HepG2 (cell line): ENCODE results near the gene TBC1D20. TPM values are rescaled to one million over a fixed set of nuclear protein-coding genes. Genes with fewer than 3 reads are reported as not detected.

Experiments used
- GABPA ChIP-seq, 2 experiments: IDR thresholded peaks; 2 replicates each; pipeline ENCODE4 v1.6.1; 2011 to 2016; ENCODE audit warnings: low read depth in 2 of 2, low read length in 1 of 2, missing biosample characterization in 1 of 2, missing genetic modification characterization in 1 of 2
- KIAA2018 ChIP-seq: sonication (generic); formaldehyde crosslinking; IDR thresholded peaks from 2 replicates; pipeline ENCODE4 v1.5.0; 2020; ENCODE audit warnings: mild to moderate bottlenecking, missing genetic modification reagents, borderline replicate concordance
- KLF6 ChIP-seq: IDR thresholded peaks from 2 replicates; pipeline ENCODE4 v1.8.0; 2016; ENCODE audit warnings: missing biosample characterization, missing genetic modification reagents
- NAIF1 ChIP-seq: sonication (generic); formaldehyde crosslinking; IDR thresholded peaks from 2 replicates; pipeline ENCODE4 v1.5.0; 2020; ENCODE audit warnings: mild to moderate bottlenecking, missing genetic modification reagents, borderline replicate concordance
- NKX3-1 ChIP-seq: sonication (generic); formaldehyde crosslinking; IDR thresholded peaks from 2 replicates; pipeline ENCODE4 v1.5.0; 2020; ENCODE audit warnings: missing genetic modification reagents
- PRMT3 ChIP-seq: sonication (generic); formaldehyde crosslinking; IDR thresholded peaks from 2 replicates; pipeline ENCODE4 v1.8.1; 2022; ENCODE audit warnings: low read depth, mild to moderate bottlenecking, moderate library complexity, missing genetic modification reagents, borderline replicate concordance
- RARA ChIP-seq: IDR thresholded peaks from 2 replicates; pipeline ENCODE4 v1.6.1; 2016; ENCODE audit warnings: missing genetic modification reagents, missing compliant biosample characterization
- SIN3A ChIP-seq: IDR thresholded peaks from 2 replicates; pipeline ENCODE4 v1.6.1; 2011; ENCODE audit warnings: low read depth, mild to moderate bottlenecking, control low read depth, low read length, borderline replicate concordance
- STAT5B ChIP-seq: sonication (generic); formaldehyde crosslinking; IDR thresholded peaks from 2 replicates; pipeline ENCODE4 v1.4.0; 2020; ENCODE audit warnings: missing genetic modification reagents
- ZC3H4 ChIP-seq: sonication (generic); formaldehyde crosslinking; IDR thresholded peaks from 2 replicates; pipeline ENCODE4 v1.4.0; 2020; ENCODE audit warnings: missing genetic modification reagents, borderline replicate concordance
- ZNF230 ChIP-seq: sonication (generic); formaldehyde crosslinking; IDR thresholded peaks from 2 replicates; pipeline ENCODE4 v1.4.0; 2020; ENCODE audit warnings: mild to moderate bottlenecking, missing genetic modification reagents
- ZNF30 ChIP-seq: sonication (generic); formaldehyde crosslinking; IDR thresholded peaks from 2 replicates; pipeline ENCODE4 v1.5.0; 2020; ENCODE audit warnings: mild to moderate bottlenecking, missing genetic modification reagents
- ZNF317 ChIP-seq: sonication (generic); formaldehyde crosslinking; IDR thresholded peaks from 2 replicates; pipeline ENCODE4 v1.5.0; 2020; ENCODE audit warnings: mild to moderate bottlenecking, missing genetic modification reagents
- ZNF431 ChIP-seq: sonication (generic); formaldehyde crosslinking; IDR thresholded peaks from 2 replicates; pipeline ENCODE4 v1.9.0; 2022; ENCODE audit warnings: missing genetic modification reagents, low read depth, mild to moderate bottlenecking, borderline replicate concordance
- ZNF577 ChIP-seq: sonication (generic); formaldehyde crosslinking; IDR thresholded peaks from 2 replicates; pipeline ENCODE4 v1.4.0; 2020; ENCODE audit warnings: mild to moderate bottlenecking, low read depth, missing genetic modification reagents, borderline replicate concordance
- ZNF652 ChIP-seq: IDR thresholded peaks from 2 replicates; pipeline ENCODE4 v1.6.1; 2016; ENCODE audit warnings: low read depth, borderline replicate concordance
- polyA plus RNA-seq, 8 experiments: library from polyadenylated mRNA; depleted of rRNA in 3 of 8; stranded (reverse) in 7 of 8; unstranded in 1 of 8; fragments of >200 nt; fragmentation: Illumina TruSeq in 4 of 8; extraction: Trizol in 4 of 8; gene quantifications; 2 replicates each; pipeline versions ENCODE4 v1.2.1 to v1.2.3, GENCODE V29; 2011 to 2016; ENCODE audit warnings: low read depth in 4 of 8, missing spikeins in 1 of 8, mixed read lengths in 1 of 8; ENCODE audit not compliant: insufficient read depth in 1 of 8
- total RNA-seq, 5 experiments: library from RNA; depleted of rRNA; stranded (reverse); fragments of >200 nt; fragmentation: Illumina TruSeq; extraction: Trizol; gene quantifications; 2 replicates each; pipeline ENCODE4 v1.2.3, GENCODE V29; 2016; ENCODE audit warnings: low read depth in 1 of 5
- TF ChIP-seq, protein P1 (sequence below): sonication (generic); formaldehyde crosslinking; IDR thresholded peaks from 2 replicates; pipeline ENCODE4 v1.4.0; 2020; ENCODE audit warnings: missing genetic modification reagents
- TF ChIP-seq, protein P2 (sequence below): sonication (generic); formaldehyde crosslinking; IDR thresholded peaks from 2 replicates; pipeline ENCODE4 v1.8.1; 2023; ENCODE audit warnings: mild to moderate bottlenecking, missing genetic modification reagents

TBC1D20 gene
- total and polyA plus RNA-seq, 2 of the 13 experiments (the other 11 are each of a cell fraction or from before 2014, with no cell fraction given): 36.6 to 47.1 TPM

GRCh38 chr20:397432-398237 is 64.7 kb downstream of the TBC1D20 start (continued):
- TF ChIP-seq KIAA2018 (CRISPR knock-in tag): no peak
- no peak for TF ChIP-seq ZNF431
- TF ChIP-seq ZNF652 (CRISPR knock-in tag): no peak
- TF ChIP-seq, protein P1, sequence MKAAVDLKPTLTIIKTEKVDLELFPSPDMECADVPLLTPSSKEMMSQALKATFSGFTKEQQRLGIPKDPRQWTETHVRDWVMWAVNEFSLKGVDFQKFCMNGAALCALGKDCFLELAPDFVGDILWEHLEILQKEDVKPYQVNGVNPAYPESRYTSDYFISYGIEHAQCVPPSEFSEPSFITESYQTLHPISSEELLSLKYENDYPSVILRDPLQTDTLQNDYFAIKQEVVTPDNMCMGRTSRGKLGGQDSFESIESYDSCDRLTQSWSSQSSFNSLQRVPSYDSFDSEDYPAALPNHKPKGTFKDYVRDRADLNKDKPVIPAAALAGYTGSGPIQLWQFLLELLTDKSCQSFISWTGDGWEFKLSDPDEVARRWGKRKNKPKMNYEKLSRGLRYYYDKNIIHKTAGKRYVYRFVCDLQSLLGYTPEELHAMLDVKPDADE: no peak
- TF ChIP-seq SIN3A: no peak
- no peak; the same call in 1 of the 2 replicates for TF ChIP-seq ZNF317
- no peak for TF ChIP-seq ZNF230
- TF ChIP-seq STAT5B (CRISPR knock-in tag): no peak
- TF ChIP-seq GABPA (IDR thresholded peaks at IDR 0.05; ENCODE audit: low read depth, low read length): no peak
- TF ChIP-seq GABPA (CRISPR knock-in tag; IDR thresholded peaks at IDR 0.05; ENCODE audit: low read depth): no peak
- TF ChIP-seq ZNF577: no peak; the same call in 1 of the 2 replicates
- 0 out of 2 replicates have a peak, but pooled peaks have one; percentile 43 for TF ChIP-seq NAIF1 (CRISPR knock-in tag)
- TF ChIP-seq RARA (CRISPR knock-in tag): no peak
- no peak for TF ChIP-seq PRMT3 (CRISPR knock-in tag)
- TF ChIP-seq, protein P2, sequence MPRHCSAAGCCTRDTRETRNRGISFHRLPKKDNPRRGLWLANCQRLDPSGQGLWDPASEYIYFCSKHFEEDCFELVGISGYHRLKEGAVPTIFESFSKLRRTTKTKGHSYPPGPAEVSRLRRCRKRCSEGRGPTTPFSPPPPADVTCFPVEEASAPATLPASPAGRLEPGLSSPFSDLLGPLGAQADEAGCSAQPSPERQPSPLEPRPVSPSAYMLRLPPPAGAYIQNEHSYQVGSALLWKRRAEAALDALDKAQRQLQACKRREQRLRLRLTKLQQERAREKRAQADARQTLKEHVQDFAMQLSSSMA (CRISPR knock-in tag): no peak
- TF ChIP-seq ZC3H4 (CRISPR knock-in tag): no peak
- TF ChIP-seq KLF6 (CRISPR knock-in tag): 0 out of 2 replicates have a peak, but pooled peaks have one; percentile 29
- no peak for TF ChIP-seq ZNF30
- TF ChIP-seq NKX3-1 (CRISPR knock-in tag): no peak
